Effector CD4-positive, alpha-beta T cell (primary cell): ENCODE data around the gene EMP1.

ENCODE experiments used
- DNase-seq: peaks from one replicate; pipeline ENCODE4 v3.0.0-alpha.2; 2020

The EMP1 gene

GRCh38 chr12:13198241-13198640 is 1.7 kb downstream of the EMP1 start:
- DNase-seq = no peak

DNA sequence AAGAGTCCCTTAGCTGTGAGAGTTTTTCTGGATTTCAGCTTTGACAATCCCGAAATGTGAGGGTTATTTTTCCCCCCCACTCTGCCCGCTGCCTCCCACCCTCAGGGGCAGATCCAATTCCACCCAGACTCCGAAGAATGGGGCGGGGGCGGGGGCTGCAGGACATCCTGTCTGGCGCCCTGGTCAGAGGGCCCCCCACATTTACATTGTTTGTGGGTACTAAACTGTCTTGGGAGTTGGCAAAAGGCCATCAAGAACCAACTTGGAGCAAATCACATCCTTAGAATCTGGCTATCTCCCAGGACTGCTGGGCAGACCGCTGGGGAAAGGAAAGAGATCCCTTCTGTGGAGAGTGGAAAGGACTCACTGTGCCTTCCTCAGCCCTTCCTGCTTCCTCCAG is 2.4 kb downstream of the EMP1 start:
- no peak for DNase-seq

GRCh38 chr12:13199592-13199991 is 3.1 kb downstream of the EMP1 start:
- DNase-seq = no peak

DNA sequence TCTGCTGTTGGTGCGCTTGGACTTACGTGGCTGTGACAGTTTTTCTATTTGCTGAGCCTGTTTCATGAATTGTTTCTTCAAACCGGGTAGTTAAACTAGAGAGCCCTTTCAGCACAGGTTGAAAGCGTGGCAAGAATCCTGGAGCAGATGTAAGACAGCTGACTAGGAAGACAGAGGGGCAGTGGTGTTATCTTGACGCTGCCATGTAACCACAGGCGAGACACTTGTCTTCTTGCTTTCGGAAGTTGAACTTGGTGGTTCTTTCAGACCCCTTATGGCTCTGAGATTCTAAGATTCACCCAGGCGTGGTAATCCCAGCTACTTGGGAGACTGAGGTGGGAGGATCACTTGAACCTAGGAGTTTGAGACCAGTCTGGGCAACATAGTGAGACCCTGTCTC is 4.3 kb downstream of the EMP1 start:
- no peak for DNase-seq

DNA sequence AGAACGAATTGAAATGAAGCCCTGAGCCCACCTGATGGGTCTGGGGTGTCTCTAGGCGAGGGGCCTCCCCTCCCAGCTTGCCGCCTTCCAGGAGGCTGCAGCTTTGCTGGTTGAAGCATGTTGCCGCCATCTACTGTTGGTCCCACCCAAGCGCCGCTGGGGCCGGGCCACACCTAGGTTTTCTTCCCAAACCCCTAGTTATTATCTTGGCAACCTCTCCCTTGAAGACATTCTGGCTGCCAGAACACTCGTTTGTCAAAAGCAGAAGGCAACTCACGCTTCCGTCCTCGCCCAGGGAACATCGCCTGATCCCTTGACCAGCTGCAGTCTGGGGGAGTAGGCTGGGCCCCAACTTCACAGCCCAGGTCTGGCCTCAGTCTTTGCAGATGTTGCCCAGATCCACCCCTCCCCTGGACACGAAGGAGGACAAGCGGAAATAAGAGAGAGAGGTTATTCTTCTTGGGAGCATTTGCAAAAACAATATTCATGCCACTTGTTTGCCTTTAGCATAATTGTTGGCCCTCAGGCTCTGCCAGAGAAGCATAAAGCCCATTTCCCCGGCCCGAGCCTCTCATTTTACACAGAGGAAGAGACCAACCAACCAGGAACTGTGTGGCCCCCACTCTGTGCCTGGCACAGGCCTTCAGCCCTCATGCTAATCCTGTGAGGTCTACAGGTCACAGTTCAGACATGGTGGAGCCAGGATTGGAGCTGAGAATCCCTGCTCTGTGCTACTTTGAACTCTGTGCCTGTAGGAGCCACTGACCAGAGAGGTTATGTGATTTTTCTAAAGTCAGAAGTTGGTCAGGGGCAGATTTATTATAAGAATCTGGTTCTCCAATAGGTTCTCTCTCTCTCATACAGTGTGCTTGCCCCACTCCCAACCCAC is 6.8 kb downstream of the EMP1 start:
- DNase-seq = no peak

- DNase-seq = no peak
Measured at GRCh38 chr12:13204428-13204827, 7.9 kb downstream of the EMP1 start.

DNA sequence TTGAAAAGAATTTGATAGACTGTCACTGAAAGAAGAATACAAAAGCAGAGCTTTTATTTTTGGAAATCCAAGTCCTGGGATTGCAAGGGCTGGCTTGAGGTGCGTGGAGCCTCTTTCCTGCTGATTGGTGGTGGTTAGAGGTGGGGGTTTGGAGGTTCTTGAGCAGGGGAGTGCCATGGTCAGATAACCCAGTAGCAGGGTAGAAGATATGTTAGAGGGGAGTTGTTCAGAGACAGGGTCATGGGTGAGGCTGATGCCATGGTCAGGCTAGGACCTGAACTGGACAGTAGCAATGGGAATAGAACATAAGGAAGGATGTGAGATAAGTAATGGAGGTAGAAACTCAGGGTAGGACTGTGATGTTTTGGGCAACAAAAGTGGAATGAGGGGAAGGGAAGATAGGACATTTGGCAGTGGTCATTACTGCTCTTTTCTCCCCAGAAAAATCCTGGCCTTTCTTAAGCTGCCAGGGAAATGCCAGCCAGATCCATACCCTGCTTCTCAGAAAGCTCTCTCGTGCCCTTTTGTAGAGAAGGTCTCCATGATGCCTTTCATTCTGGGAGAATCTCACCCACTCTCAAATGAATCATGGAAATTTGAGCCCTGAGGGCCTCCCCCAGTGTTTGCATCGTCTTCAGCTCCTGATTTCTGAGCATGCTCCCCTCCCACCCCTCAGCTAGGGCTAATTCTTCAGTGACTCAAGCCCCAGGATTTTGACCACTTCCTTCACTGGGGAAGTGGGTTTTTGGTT is 9.5 kb downstream of the EMP1 start:
- DNase-seq = no peak

DNA sequence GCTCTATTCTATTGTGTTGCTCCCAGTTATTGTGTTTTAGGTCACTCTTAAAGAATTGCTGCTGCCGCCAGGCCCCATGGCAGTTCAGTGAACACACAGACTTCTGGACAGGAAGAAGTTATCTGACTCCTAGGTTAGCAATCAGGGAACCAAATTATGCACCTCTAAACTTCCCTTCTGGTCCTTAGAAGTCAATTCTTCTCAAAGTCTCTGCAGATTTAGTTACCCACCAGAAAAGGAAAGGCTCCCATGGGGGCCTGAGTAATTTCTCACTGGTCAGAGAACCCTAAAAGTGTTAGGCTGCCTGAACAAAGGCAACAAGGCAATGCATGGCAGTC is 10.0 kb downstream of the EMP1 start:
- DNase-seq = no peak

DNA sequence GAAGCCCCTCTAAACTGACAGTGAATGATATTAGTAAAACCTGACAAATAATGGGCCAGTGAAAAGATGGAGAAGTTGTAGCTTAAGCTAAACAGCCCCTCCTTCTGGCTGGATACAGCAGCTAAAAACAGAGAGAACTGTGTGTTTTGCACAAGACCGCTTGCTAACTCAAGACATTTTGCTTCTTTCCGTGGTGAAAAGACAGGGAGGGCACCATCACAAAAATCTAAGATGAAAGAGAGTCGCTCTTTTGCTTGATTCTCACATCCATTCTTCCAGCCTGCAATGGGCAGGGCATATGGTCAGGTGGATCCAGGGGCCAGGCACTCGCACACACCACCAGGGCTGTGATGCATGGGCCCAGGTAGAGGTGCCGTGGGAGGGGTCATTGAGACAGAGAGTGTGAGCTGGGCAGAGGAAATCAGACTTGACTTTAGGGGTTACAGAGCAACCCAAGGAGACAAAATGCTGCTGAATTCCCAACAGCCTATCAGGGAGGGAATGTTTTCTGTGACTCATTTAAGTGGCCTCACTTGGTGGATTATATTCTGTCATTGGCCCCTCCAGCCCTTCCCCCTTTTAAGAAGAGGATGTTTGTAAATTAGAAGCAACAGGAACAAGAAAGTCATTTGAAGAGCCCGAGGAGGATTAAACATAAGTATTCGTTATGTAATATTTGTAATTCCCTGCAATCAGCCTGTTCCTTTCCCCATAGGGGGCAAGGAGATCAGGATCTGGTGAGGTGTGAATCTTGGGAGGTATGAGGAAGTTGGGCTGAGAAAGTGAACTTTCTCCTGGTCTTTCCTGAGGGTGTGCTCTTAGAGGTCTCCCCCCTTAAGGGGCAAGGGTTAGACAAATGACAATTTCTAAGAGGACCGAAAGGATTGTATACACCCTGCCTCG is 12.3 kb downstream of the EMP1 start:
- no peak for DNase-seq

- no peak for DNase-seq
Measured at GRCh38 chr12:13209436-13210235, 13.1 kb downstream of the EMP1 start.

DNA sequence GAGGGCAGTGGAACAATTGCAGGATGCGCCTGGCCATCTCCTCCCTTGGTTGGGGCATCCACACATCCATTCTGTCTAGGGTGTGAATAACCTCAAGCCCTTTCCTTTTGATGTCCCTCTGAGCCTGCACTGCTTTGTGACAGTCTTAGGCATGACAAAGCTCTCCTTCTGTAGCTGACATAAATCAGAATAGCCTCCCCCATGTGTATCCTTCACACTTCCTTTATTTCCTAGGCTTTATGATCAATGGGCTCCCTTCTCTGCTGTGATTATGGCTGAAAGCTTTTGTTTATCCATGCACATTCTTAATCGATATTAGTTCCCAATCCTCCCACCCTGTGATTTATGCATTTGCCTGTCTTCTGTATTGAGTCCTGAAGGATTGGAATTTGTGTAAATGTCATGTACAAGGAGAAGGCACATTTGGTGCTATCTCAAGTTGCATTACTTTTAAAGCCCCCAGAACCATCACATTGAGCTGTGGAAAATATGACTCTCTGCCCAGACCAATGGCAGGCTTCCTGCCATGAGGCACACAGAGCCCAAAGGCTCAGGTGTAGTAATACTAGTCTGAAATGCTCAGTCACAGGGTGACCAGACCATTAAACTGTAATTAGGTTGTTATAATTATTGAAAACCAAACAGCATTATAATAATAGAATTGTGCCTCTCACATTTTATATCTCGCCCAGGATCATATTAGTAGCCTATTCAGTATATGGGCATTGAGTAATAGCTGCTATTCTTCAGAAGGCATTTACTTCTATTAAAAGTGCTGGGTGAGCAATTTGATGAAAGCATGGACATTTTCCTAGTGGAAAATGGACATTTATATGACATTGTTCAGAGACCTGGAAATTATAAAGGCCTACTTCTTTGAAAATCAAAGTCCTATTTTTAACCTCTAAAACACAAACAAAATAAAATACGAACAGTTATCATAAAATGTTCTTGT is 14.0 kb downstream of the EMP1 start:
- DNase-seq = no peak

DNA sequence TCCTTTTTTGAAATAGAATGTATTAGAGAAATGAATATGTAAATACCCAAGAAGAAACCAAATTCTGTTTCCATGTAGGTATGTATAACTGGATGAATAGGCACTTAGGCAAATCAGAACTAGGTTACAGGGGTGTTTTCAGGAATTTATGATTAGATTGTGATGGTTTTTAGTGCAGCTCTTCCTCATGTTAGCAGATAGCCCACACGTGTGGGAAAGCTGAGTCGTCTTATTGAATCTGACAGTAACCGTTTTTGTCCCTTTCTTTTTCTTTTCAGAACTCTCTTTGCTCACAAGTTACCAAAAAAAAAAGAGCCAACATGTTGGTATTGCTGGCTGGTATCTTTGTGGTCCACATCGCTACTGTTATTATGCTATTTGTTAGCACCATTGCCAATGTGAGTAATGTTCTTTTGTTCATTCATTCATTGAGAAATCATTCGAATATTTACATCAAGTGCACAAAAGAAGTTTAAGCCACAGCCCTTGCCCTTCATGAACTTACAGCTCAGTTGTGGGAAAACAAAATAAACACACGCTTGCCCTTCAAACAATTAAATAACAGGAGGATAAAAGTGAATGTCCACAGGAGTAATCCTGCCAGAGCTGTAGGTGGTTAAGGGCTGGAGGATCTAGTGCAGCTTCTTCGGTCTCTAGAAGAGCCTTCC is 14.8 kb downstream of the EMP1 start:
- DNase-seq = no peak

DNA sequence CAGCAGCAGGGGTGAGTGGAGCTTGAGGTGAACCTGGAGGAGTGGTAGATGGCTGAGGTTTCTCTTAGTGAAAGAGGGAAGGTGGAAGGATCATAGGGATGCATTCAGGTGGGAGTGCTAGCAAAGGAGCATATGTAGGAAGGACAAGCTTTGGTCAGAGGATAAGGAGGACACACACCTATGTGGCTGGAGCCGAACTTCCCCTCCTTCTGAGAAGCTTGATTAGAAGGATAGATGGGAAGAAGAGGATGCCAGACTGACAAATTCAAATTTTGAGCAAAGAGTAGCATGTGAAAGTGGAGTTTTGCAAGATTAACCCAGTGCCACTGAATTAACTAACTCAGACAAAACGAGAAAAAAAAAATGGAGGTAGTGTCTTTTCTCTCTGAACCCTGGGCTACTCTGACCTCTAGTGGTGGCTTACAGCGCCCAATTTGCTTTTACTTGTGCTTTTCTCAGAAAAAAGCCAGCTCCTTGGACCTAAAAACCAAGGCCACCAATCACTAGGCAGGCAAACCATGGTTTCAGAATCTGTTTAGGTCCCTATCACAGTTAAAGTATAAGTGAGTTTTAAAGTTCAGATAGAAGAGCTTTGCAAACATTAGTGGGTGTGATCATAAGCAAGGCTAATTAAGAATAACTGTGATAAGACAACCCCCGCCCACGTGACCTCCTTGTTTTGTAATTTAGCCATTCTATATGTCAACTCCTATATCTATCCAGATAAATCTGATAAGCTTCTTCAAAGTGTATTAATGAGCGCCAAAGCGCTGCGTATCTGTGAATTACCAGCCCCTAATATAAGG is 15.5 kb downstream of the EMP1 start:
- peak; percentile 58 for DNase-seq

GRCh38 chr12:13215056-13215455 is 18.5 kb downstream of the EMP1 start:
- DNase-seq = no peak

GRCh38 chr12:13218641-13219040 is 22.1 kb downstream of the EMP1 start:
- no peak for DNase-seq

GRCh38 chr12:13219320-13219719 is 22.8 kb downstream of the EMP1 start:
- DNase-seq = no peak

DNA sequence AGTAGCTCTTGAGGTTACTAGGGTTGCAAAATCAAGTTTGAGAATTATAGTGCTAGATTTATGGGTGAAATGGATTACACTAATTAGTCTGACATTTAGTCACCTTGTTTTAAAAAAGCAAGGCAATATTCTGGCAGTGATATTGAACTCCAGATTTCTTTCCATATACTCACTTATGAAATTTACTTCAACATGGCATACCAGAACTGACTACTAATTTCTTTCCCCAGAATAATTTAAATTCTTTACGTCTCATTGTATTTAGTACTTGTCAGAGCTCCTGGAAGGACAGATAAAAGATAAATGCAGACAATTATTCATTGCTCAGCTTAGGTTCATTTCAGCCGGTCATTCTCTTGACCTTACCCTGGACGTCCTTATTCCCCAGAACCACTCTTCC is 24.3 kb downstream of the EMP1 start:
- no peak for DNase-seq

- no peak for DNase-seq
Measured at GRCh38 chr12:13222076-13222475, 25.6 kb downstream of the EMP1 start.

DNA sequence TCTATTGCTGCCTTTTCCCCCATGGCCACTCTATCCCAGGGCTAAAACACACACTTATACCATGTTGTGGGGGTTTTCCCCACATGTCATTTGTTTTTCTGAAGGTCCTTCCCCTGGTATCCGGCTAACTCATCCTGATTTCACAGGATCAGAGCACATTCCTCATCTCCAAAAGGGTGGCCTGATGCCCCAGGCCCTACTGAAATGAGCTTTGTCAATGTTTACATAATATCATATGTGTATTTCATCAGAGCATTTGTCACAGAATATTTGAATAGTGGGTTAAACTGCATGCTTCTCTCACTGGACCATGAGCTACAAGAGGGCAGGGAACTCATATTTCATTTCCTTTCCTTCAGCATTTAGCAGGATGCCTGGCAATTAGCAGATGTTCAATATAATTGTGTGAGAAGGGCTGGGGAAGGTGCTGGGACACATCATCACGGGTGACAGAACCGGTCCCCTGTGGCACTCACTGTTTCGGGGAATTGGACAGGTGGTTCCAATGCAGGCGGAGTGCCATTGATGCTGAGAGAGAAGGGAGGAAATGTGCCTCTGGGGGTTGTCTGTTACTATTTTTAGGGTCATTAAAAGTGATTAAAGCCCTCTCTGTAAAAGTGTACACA is 26.8 kb downstream of the EMP1 start:
- DNase-seq = no peak
